Vagina (tissue), 2 donors: ENCODE results near the gene NINJ1.

Source experiments
- POLR2A ChIP-seq, 2 donors: fragments of 450-650 bp; IDR thresholded peaks; one replicate each; pipeline ENCODE4 v1.6.1; 2017; ENCODE audit warnings: antibody characterized with exemption in 2 of 2, mild to moderate bottlenecking in 2 of 2, moderate library complexity in 2 of 2
- POLR2AphosphoS5 ChIP-seq, 2 donors: sonication (generic); formaldehyde crosslinking; IDR thresholded peaks; one replicate each; pipeline ENCODE4 v1.9.0; 2017; ENCODE audit warnings: antibody characterized with exemption in 2 of 2, mild to moderate bottlenecking in 2 of 2, low read depth in 1 of 2; ENCODE audit not compliant: insufficient read depth in 1 of 2
- TF ChIP-seq, protein P1 (sequence below), 3 experiments: fragments of 450-650 bp in 2 of 3; fragments of 200-600 bp in 1 of 3; sonication (generic) in 1 of 3; IDR thresholded peaks; one replicate each; pipeline ENCODE4 v1.5.1; 2017 to 2019; ENCODE audit warnings: antibody characterized with exemption in 3 of 3, mild to moderate bottlenecking in 2 of 3, moderate library complexity in 2 of 3

DNA sequence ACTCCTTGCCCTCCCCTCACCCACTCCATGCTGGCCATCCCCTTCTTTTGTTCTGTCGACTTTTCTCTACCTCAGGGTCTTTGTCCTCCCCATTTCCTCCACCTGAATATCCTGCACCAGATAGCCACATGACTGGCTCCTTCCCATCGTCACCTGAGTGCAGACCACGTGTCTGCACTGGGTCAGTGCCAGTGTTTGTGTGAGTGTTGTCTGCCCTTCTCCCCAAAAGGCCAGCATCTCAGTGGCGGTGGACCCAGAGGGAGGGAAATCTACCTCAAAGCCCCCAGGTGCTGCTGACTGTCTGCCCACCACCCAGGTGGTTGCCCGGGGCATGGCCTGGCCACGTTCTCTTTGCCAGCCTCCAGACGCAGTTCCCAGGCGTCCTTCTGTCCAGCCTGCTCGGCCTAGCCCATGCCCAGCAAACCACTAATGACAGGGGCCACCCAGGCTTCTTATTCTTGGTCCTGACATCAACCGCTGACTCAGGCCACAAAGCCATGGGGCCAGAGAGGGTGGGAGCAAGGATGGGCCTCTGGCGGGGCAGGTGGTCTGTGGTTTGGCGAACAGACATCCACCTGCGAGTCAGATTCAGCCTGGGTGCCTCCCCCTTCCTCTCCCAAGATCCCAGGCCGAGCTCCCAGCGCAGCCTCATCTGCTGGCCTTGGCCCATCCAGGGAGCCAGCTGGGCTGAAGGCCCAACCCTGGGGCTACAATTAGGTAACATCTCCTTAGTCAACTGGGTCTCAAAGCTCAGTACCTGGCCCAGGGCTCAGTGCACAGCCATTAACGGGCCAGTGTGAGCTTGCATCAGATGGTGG, 5.5 kb upstream of the NINJ1 start:
- TF ChIP-seq, protein P1, sequence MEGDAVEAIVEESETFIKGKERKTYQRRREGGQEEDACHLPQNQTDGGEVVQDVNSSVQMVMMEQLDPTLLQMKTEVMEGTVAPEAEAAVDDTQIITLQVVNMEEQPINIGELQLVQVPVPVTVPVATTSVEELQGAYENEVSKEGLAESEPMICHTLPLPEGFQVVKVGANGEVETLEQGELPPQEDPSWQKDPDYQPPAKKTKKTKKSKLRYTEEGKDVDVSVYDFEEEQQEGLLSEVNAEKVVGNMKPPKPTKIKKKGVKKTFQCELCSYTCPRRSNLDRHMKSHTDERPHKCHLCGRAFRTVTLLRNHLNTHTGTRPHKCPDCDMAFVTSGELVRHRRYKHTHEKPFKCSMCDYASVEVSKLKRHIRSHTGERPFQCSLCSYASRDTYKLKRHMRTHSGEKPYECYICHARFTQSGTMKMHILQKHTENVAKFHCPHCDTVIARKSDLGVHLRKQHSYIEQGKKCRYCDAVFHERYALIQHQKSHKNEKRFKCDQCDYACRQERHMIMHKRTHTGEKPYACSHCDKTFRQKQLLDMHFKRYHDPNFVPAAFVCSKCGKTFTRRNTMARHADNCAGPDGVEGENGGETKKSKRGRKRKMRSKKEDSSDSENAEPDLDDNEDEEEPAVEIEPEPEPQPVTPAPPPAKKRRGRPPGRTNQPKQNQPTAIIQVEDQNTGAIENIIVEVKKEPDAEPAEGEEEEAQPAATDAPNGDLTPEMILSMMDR (IDR thresholded peaks at IDR 0.05), result no peak
- TF ChIP-seq POLR2A (IDR thresholded peaks at IDR 0.05) (no peak), POLR2AphosphoS5 (IDR thresholded peaks at IDR 0.05; ENCODE audit: insufficient read depth in 1 of 2, low read depth in 1 of 2) (no peak)
